H9 (cell line): Measurements from ENCODE around the gene KY. TPM values are rescaled to one million over a fixed set of nuclear protein-coding genes. Genes with fewer than 3 reads are reported as not detected.

Experiments
- DNase-seq: peaks from one replicate; pipeline ENCODE4 v3.0.0-alpha.2; 2017
- H2AFZ ChIP-seq: one replicate; pipeline ENCODE4 v1.6.1; 2013; ENCODE audit warnings: mild to moderate bottlenecking, low read length, control low read depth, moderate library complexity
- H2AK5ac ChIP-seq: 2 replicates; pipeline ENCODE4 v1.6.1; 2013; ENCODE audit warnings: low read length, control low read depth, mixed read lengths; ENCODE audit not compliant: insufficient read length
- H2BK120ac ChIP-seq: one replicate; pipeline ENCODE4 v1.6.1; 2013; ENCODE audit warnings: low read depth, mild to moderate bottlenecking, low read length, control low read depth, inconsistent platforms; ENCODE audit not compliant: poor library complexity, severe bottlenecking
- H2BK12ac ChIP-seq: 2 replicates; pipeline ENCODE4 v1.6.1; 2013; ENCODE audit warnings: low read length, control low read depth, mixed read lengths, low read depth; ENCODE audit not compliant: insufficient read length
- H2BK15ac ChIP-seq: 2 replicates; pipeline ENCODE4 v1.6.1; 2013; ENCODE audit warnings: low read depth, low read length, control low read depth
- H2BK20ac ChIP-seq: one replicate; pipeline ENCODE4 v1.6.1; 2013; ENCODE audit warnings: low read depth, mild to moderate bottlenecking, low read length, control low read depth, inconsistent platforms; ENCODE audit not compliant: poor library complexity, severe bottlenecking
- H2BK5ac ChIP-seq: 2 replicates; pipeline ENCODE4 v1.6.1; 2013; ENCODE audit warnings: low read length, control low read depth, mixed read lengths; ENCODE audit not compliant: insufficient read length
- H3K14ac ChIP-seq: 2 replicates; pipeline ENCODE4 v1.6.1; 2013; ENCODE audit warnings: low read length, control low read depth; ENCODE audit not compliant: insufficient read depth
- H3K18ac ChIP-seq: 2 replicates; pipeline ENCODE4 v1.6.1; 2013; ENCODE audit warnings: low read depth, mild to moderate bottlenecking, mixed read lengths, low read length, control low read depth; ENCODE audit not compliant: insufficient read length
- H3K23ac ChIP-seq: 2 replicates; pipeline ENCODE4 v1.6.1; 2013; ENCODE audit warnings: low read length, control low read depth, mixed read lengths, low read depth; ENCODE audit not compliant: insufficient read length
- H3K23me2 ChIP-seq: 2 replicates; pipeline ENCODE4 v1.6.1; 2013; ENCODE audit warnings: low read depth, mild to moderate bottlenecking, mixed read lengths, low read length, control low read depth; ENCODE audit not compliant: insufficient read length, poor library complexity, severe bottlenecking
- H3K27ac ChIP-seq: 2 replicates; pipeline ENCODE4 v1.5.1; 2013; ENCODE audit warnings: low read length, control low read depth, mixed read lengths, low read depth; ENCODE audit not compliant: insufficient read length
- H3K27me3 ChIP-seq: 2 replicates; pipeline ENCODE4 v1.6.1; 2013; ENCODE audit warnings: low read length, control low read depth, inconsistent platforms; ENCODE audit not compliant: insufficient read depth
- H3K4ac ChIP-seq: 2 replicates; pipeline ENCODE4 v1.6.1; 2013; ENCODE audit warnings: low read depth, mild to moderate bottlenecking, control low read depth, inconsistent platforms, low read length, moderate library complexity
- H3K4me1 ChIP-seq: 2 replicates; pipeline ENCODE4 v1.6.1; 2013; ENCODE audit warnings: low read length, control low read depth, inconsistent platforms; ENCODE audit not compliant: insufficient read depth
- H3K4me2 ChIP-seq: 2 replicates; pipeline ENCODE4 v1.6.1; 2013; ENCODE audit warnings: low read length, control low read depth, mixed read lengths; ENCODE audit not compliant: insufficient read length, insufficient read depth
- H3K56ac ChIP-seq: 2 replicates; pipeline ENCODE4 v1.6.1; 2013; ENCODE audit warnings: low read depth, mild to moderate bottlenecking, mixed read lengths, low read length, control low read depth; ENCODE audit not compliant: insufficient read length
- H3K79me1 ChIP-seq: 2 replicates; pipeline ENCODE4 v1.6.1; 2013; ENCODE audit warnings: low read depth, mild to moderate bottlenecking, moderate library complexity, low read length, control low read depth, inconsistent platforms; ENCODE audit not compliant: insufficient read depth, poor library complexity, severe bottlenecking
- H3K79me2 ChIP-seq: 2 replicates; pipeline ENCODE4 v1.6.1; 2013; ENCODE audit warnings: low read length, control low read depth, inconsistent platforms; ENCODE audit not compliant: insufficient read depth
- H3K9ac ChIP-seq: 2 replicates; pipeline ENCODE4 v1.6.1; 2013; ENCODE audit warnings: low read length, control low read depth, mixed read lengths; ENCODE audit not compliant: insufficient read length; ENCODE audit errors: extremely low read depth
- H3K9me3 ChIP-seq: one replicate; pipeline ENCODE4 v1.6.1; 2013; ENCODE audit warnings: low read depth, low read length, inconsistent platforms; ENCODE audit not compliant: control insufficient read depth
- H3T11ph ChIP-seq: one replicate; pipeline ENCODE4 v1.6.1; 2013; ENCODE audit warnings: mild to moderate bottlenecking, low read length, control low read depth, inconsistent platforms
- H4K20me1 ChIP-seq: one replicate; pipeline ENCODE4 v1.6.1; 2013; ENCODE audit not compliant: control insufficient read depth, insufficient read length, insufficient read depth
- H4K5ac ChIP-seq: 2 replicates; pipeline ENCODE4 v1.6.1; 2013; ENCODE audit warnings: low read depth, mild to moderate bottlenecking, mixed read lengths, low read length, control low read depth; ENCODE audit not compliant: insufficient read length
- H4K8ac ChIP-seq: replicated peaks from 2 replicates; pipeline ENCODE4 v1.6.1; 2013; ENCODE audit warnings: low read length, control low read depth, mixed read lengths, low read depth; ENCODE audit not compliant: insufficient read length
- H4K91ac ChIP-seq: 2 replicates; pipeline ENCODE4 v1.6.1; 2013; ENCODE audit warnings: low read depth, mild to moderate bottlenecking, moderate library complexity, mixed read lengths, low read length, control low read depth; ENCODE audit not compliant: insufficient read length
- H3K27ac Mint-ChIP-seq, 3 experiments: 2 replicates in 2 of 3; 3 replicates in 1 of 3; pipeline ENCODE4 v1.8.0; 2020 to 2021; ENCODE audit warnings: mixed read lengths in 3 of 3, mild to moderate bottlenecking in 1 of 3, moderate library complexity in 1 of 3
- H3K27me3 Mint-ChIP-seq: 2 replicates; pipeline ENCODE4 v1.8.0; 2021; ENCODE audit warnings: low read depth, mild to moderate bottlenecking, moderate library complexity, mixed read lengths
- H3K36me3 Mint-ChIP-seq, 3 experiments: 2 replicates in 2 of 3; 3 replicates in 1 of 3; pipeline ENCODE4 v1.8.0; 2020 to 2021; ENCODE audit warnings: low read depth in 3 of 3, mixed read lengths in 3 of 3; ENCODE audit not compliant: insufficient read depth in 1 of 3
- H3K4me1 Mint-ChIP-seq, 2 experiments: 2 replicates each; pipeline ENCODE4 v1.8.0; 2020; ENCODE audit warnings: mixed read lengths in 2 of 2
- H3K4me3 Mint-ChIP-seq, 2 experiments: 2 replicates in 1 of 2; 3 replicates in 1 of 2; pipeline ENCODE4 v1.8.0; 2020 to 2021; ENCODE audit warnings: mild to moderate bottlenecking in 2 of 2, mixed read lengths in 2 of 2, moderate library complexity in 1 of 2
- H3K9me3 Mint-ChIP-seq, 2 experiments: 2 replicates in 1 of 2; 3 replicates in 1 of 2; pipeline ENCODE4 v1.8.0; 2020; ENCODE audit warnings: mild to moderate bottlenecking in 2 of 2, mixed read lengths in 2 of 2, moderate library complexity in 1 of 2
- CTCF ChIP-seq: fragments of 200-600 bp; sonication (generic); conservative IDR thresholded peaks from 3 replicates; pipeline ENCODE4 v1.8.0; 2021; ENCODE audit warnings: antibody characterized with exemption, mild to moderate bottlenecking
- WGBS: extraction: QIAGEN DNeasy Blood & Tissue Kit; methylation state at CpG from one replicate; pipeline ENCODE4 v1.1.7; 2013; ENCODE audit warnings: missing lambda C conversion rate, low lambda C conversion rate, mixed read lengths; ENCODE audit not compliant: insufficient read length; ENCODE audit errors: extremely low coverage; 5-methylcytosine and 5-hydroxymethylcytosine counted together
- total RNA-seq: library from RNA; stranded (reverse); gene quantifications from 2 replicates; pipeline ENCODE4 v1.2.1, GENCODE V29; 2021

Gene KY
- total RNA-seq, 1 experiment from 2014 or later, result not detected

- no peaks in the 10 kb centered on the region for H3K79me1 ChIP-seq
- TF ChIP-seq CTCF, result peak; percentile 99
- no peak overlapping the region for H2AFZ ChIP-seq
- H3K56ac ChIP-seq, result no peak overlapping the region
- no CpG with 5 or more reads among the region's 31 CpGs for WGBS
- peaks cover 11 to 16% of the 10 kb centered on the region in 2 experiments for H3K4me1 Mint-ChIP-seq
- H4K8ac ChIP-seq, result no peak overlapping the region
- no peak overlapping the region for H2BK12ac ChIP-seq
- H3K9ac ChIP-seq, result no peak overlapping the region
- no peak overlapping the region for H2BK120ac ChIP-seq
- no peak overlapping the region for H4K91ac ChIP-seq
- no peaks in the 10 kb centered on the region for H3K4me1 ChIP-seq
- no peak overlapping the region for H3K23ac ChIP-seq
- no peaks in the 10 kb centered on the region for H3K9me3 Mint-ChIP-seq
- H4K20me1 ChIP-seq, result peaks cover 2% of the 10 kb centered on the region
- H3K27ac Mint-ChIP-seq, result no peak overlapping the region; a peak in 1 of 7 replicates
- H3T11ph ChIP-seq, result no peak overlapping the region
- H3K18ac ChIP-seq, result no peak overlapping the region
- peak overlapping the region; percentile 47 to 70 for H3K4me3 Mint-ChIP-seq
- no peak overlapping the region for H2AK5ac ChIP-seq
- no peak overlapping the region for H3K27ac ChIP-seq
- no peak overlapping the region for H4K5ac ChIP-seq
- H3K4me2 ChIP-seq, result peak overlapping the region; percentile 31
- H3K23me2 ChIP-seq, result no peaks in the 10 kb centered on the region
- DNase-seq, result peak; percentile 73
- no peak overlapping the region for H2BK15ac ChIP-seq
- peaks cover 34% of the 10 kb centered on the region for H3K27me3 Mint-ChIP-seq
- no peak overlapping the region for H3K14ac ChIP-seq
- no peak overlapping the region for H3K4ac ChIP-seq
- no peaks in the 10 kb centered on the region; the same call in 1 of the 2 replicates for H3K27me3 ChIP-seq
- no peak overlapping the region for H2BK20ac ChIP-seq
- H3K36me3 Mint-ChIP-seq, result no peaks in the 10 kb centered on the region; a peak in 1 of 7 replicates
- H2BK5ac ChIP-seq, result no peak overlapping the region
- no peaks in the 10 kb centered on the region for H3K9me3 ChIP-seq
- H3K79me2 ChIP-seq, result no peaks in the 10 kb centered on the region
Observed at GRCh38 chr3:134600685-134601463, 49.9 kb downstream of the KY start.
